Nephron (organoid): ENCODE measurements around the gene RAB1A.

Experiments used
- H3K27ac Mint-ChIP-seq, 3 experiments: 2 replicates each; pipeline ENCODE4 v1.8.0; 2020; ENCODE audit warnings: mixed read lengths in 3 of 3, mild to moderate bottlenecking in 2 of 3, moderate library complexity in 1 of 3
- H3K27me3 Mint-ChIP-seq: 2 replicates; pipeline ENCODE4 v1.8.0; 2021; ENCODE audit warnings: low read depth, mild to moderate bottlenecking, moderate library complexity, mixed read lengths
- H3K36me3 Mint-ChIP-seq: 2 replicates; pipeline ENCODE4 v1.8.0; 2020; ENCODE audit warnings: low read depth, mixed read lengths
- H3K4me1 Mint-ChIP-seq: 2 replicates; pipeline ENCODE4 v1.8.0; 2020; ENCODE audit warnings: mixed read lengths
- H3K4me3 Mint-ChIP-seq, 3 experiments: 2 replicates each; pipeline ENCODE4 v1.8.0; 2020; ENCODE audit warnings: mild to moderate bottlenecking in 3 of 3, mixed read lengths in 3 of 3, moderate library complexity in 2 of 3
- H3K9me3 Mint-ChIP-seq: 2 replicates; pipeline ENCODE4 v1.8.0; 2020; ENCODE audit warnings: mixed read lengths
- CTCF ChIP-seq, 3 experiments: fragments of 200-600 bp; sonication (generic); IDR thresholded peaks; one replicate each; pipeline ENCODE4 v1.5.0; 2021; ENCODE audit warnings: antibody characterized with exemption in 3 of 3; ENCODE audit not compliant: unreplicated experiment in 3 of 3

Gene RAB1A

GRCh38 chr2:65044097-65044735 is 85.7 kb downstream of the RAB1A start:
- H3K4me3 Mint-ChIP-seq: no peak overlapping the region
- no peak overlapping the region for H3K27ac Mint-ChIP-seq
- peaks cover 29% of the 10 kb centered on the region for H3K36me3 Mint-ChIP-seq
- H3K4me1 Mint-ChIP-seq: no peaks in the 10 kb centered on the region
- peaks cover 5% of the 10 kb centered on the region for H3K27me3 Mint-ChIP-seq
- no peak for TF ChIP-seq CTCF (IDR thresholded peaks at IDR 0.05; ENCODE audit: unreplicated experiment in 3 of 3)
- H3K9me3 Mint-ChIP-seq: peaks cover 7% of the 10 kb centered on the region

- no peak for TF ChIP-seq CTCF (IDR thresholded peaks at IDR 0.05; ENCODE audit: unreplicated experiment in 3 of 3)
- peaks cover 5% of the 10 kb centered on the region for H3K27me3 Mint-ChIP-seq
- H3K4me3 Mint-ChIP-seq: no peak overlapping the region
- H3K9me3 Mint-ChIP-seq: peaks cover under 1% of the 10 kb centered on the region
- peaks cover 22% of the 10 kb centered on the region for H3K36me3 Mint-ChIP-seq
- peak overlapping the region in 1 of 3 experiments; percentile 28 for H3K27ac Mint-ChIP-seq
- no peaks in the 10 kb centered on the region for H3K4me1 Mint-ChIP-seq
These were observed 86.9 kb downstream of the RAB1A start for GRCh38 chr2:65043001-65043400.

- Mint-ChIP-seq H3K27me3 (peaks cover 5% of the 10 kb centered on the region), H3K4me3 (no peak overlapping the region), H3K27ac (no peak overlapping the region), H3K4me1 (peaks cover 1% of the 10 kb centered on the region), H3K36me3 (peaks cover 18% of the 10 kb centered on the region), H3K9me3 (no peaks in the 10 kb centered on the region)
- TF ChIP-seq CTCF (IDR thresholded peaks at IDR 0.05; ENCODE audit: unreplicated experiment in 3 of 3): peak; percentile 92 to 95 (median 93)
These were observed 89.3 kb downstream of the RAB1A start for GRCh38 chr2:65040400-65041261.

GRCh38 chr2:65039640-65040039 is 90.3 kb downstream of the RAB1A start:
- H3K4me3 Mint-ChIP-seq: no peak overlapping the region
- TF ChIP-seq CTCF (IDR thresholded peaks at IDR 0.05; ENCODE audit: unreplicated experiment in 3 of 3): no peak

GRCh38 chr2:65037178-65037577 is 92.7 kb downstream of the RAB1A start:
- Mint-ChIP-seq H3K4me3 (no peak overlapping the region), H3K36me3 (peaks cover 4% of the 10 kb centered on the region), H3K27ac (no peak overlapping the region)

More at GRCh38 chr2:65039640-65040039, 90.3 kb downstream of the RAB1A start:
- H3K27me3 Mint-ChIP-seq: peaks cover 5% of the 10 kb centered on the region
- no peaks in the 10 kb centered on the region for H3K9me3 Mint-ChIP-seq
- no peak overlapping the region for H3K27ac Mint-ChIP-seq
- peaks cover 11% of the 10 kb centered on the region for H3K36me3 Mint-ChIP-seq
- H3K4me1 Mint-ChIP-seq: peaks cover 6% of the 10 kb centered on the region

More at GRCh38 chr2:65037178-65037577, 92.7 kb downstream of the RAB1A start:
- H3K4me1 Mint-ChIP-seq: peaks cover 10% of the 10 kb centered on the region
- TF ChIP-seq CTCF (IDR thresholded peaks at IDR 0.05; ENCODE audit: unreplicated experiment in 3 of 3): no peak
- no peaks in the 10 kb centered on the region for H3K9me3 Mint-ChIP-seq
- H3K27me3 Mint-ChIP-seq: peaks cover 5% of the 10 kb centered on the region
